DND-41 (cell line): ENCODE data around the gene TCF19.

Experiments
- ATAC-seq: fragments of 200-7000 bp; cut with Tn5 transposase; 3 replicates; pipeline ENCODE4 v1.9.1; 2021; ENCODE audit warnings: low read depth; ENCODE audit not compliant: insufficient read depth
- DNase-seq: peaks from one replicate; pipeline ENCODE4 v3.0.0-alpha.2; 2020
- H2AFZ ChIP-seq: 2 replicates; pipeline ENCODE4 v1.6.0; 2012; ENCODE audit warnings: low read depth, low read length
- H3K27ac ChIP-seq: 2 replicates; pipeline ENCODE4 v1.5.1; 2012; ENCODE audit warnings: low read length, inconsistent platforms
- H3K27me3 ChIP-seq: fragments of 200-600 bp; sonication (generic); 2 replicates; pipeline ENCODE4 v1.6.0; 2012; ENCODE audit warnings: low read length, mild to moderate bottlenecking, inconsistent platforms; ENCODE audit not compliant: insufficient read depth, poor library complexity
- H3K36me3 ChIP-seq: 2 replicates; pipeline ENCODE4 v1.5.1; 2012; ENCODE audit warnings: low read length, inconsistent platforms; ENCODE audit not compliant: insufficient read depth
- H3K4me1 ChIP-seq: 2 replicates; pipeline ENCODE4 v1.5.1; 2012; ENCODE audit warnings: mild to moderate bottlenecking, low read length; ENCODE audit not compliant: insufficient read depth
- H3K4me2 ChIP-seq: 2 replicates; pipeline ENCODE4 v1.6.0; 2012; ENCODE audit warnings: mild to moderate bottlenecking, moderate library complexity, low read length, inconsistent platforms; ENCODE audit not compliant: insufficient read depth
- H3K4me3 ChIP-seq, 2 experiments: fragments of 200-600 bp in 1 of 2; shearing (Covaris generic) in 1 of 2; 2 replicates each; pipeline ENCODE4 v1.5.1; 2012 to 2016; ENCODE audit warnings: inconsistent platforms in 2 of 2, low read length in 2 of 2, mild to moderate bottlenecking in 2 of 2, low read depth in 1 of 2, moderate library complexity in 1 of 2
- H3K79me2 ChIP-seq: 2 replicates; pipeline ENCODE4 v1.6.0; 2012; ENCODE audit warnings: low read length, inconsistent platforms; ENCODE audit not compliant: insufficient read depth
- H3K9ac ChIP-seq: 2 replicates; pipeline ENCODE4 v1.6.0; 2012; ENCODE audit warnings: low read depth, mild to moderate bottlenecking, inconsistent platforms, low read length, moderate library complexity
- H3K9me3 ChIP-seq: 2 replicates; pipeline ENCODE4 v1.5.1; 2012; ENCODE audit warnings: low read length, moderate library complexity, mild to moderate bottlenecking, inconsistent platforms; ENCODE audit not compliant: insufficient read depth, severe bottlenecking
- H4K20me1 ChIP-seq: 2 replicates; pipeline ENCODE4 v1.6.0; 2012; ENCODE audit warnings: low read length; ENCODE audit not compliant: insufficient read depth
- EZH2 ChIP-seq: IDR thresholded peaks from 3 replicates; pipeline ENCODE4 v1.6.1; 2012; ENCODE audit warnings: borderline replicate concordance, low read depth, mild to moderate bottlenecking, moderate library complexity, low read length, inconsistent platforms; ENCODE audit not compliant: severe bottlenecking
- TF ChIP-seq, protein P1 (sequence below): IDR thresholded peaks from 2 replicates; pipeline ENCODE4 v1.5.1; 2012; ENCODE audit warnings: borderline replicate concordance, low read length, moderate library complexity, mild to moderate bottlenecking; ENCODE audit not compliant: poor library complexity, severe bottlenecking; ENCODE audit errors: extremely low read depth

Gene TCF19

DNA sequence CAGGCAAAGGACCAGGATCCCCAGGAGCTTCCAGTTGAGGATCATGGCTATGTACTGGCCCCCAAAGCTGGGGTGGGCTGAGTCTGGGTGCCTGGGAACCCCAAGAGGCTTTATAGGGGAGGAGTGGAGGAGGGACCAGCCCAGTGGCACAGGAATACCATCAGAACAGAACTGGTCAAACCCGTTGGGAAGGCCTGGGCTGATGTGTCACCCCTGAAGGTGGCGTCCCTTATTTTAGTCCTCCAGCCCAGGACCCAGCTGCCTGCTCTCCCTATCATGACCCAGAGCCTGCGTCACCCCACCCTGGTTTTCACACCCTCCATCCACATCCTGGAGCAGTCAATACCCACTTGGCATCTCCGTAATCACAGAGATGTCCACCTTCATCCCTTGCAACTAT, 19.4 kb upstream of the TCF19 start, which contains the start of gene PSORS1C2:
PSORS1C2 (minus strand) TSS at position 85 of the 400 bp plus-strand sequence; CDS start at position 45, 40 bp downstream.
- Histone ChIP-seq H3K27ac (no peak within 1 kb of the TSS), H3K79me2 (no peaks in the 10 kb centered on the region), H3K4me2 (peak within 1 kb of the TSS; percentile 54), H2AFZ (peak within 1 kb of the TSS; percentile 62), H3K36me3 (peaks cover 13% of the 10 kb centered on the region), H3K9me3 (no peaks in the 10 kb centered on the region), H3K9ac (peak within 1 kb of the TSS; percentile 21; the same call in 1 of the 2 replicates), H3K4me1 (peaks cover 6% of the 10 kb centered on the region), H3K27me3 (no peaks in the 10 kb centered on the region), H4K20me1 (no peaks in the 10 kb centered on the region), H3K4me3 (no peak within 1 kb of the TSS)
- DNase-seq (no peak), ATAC-seq (no peak)
- no peak for TF ChIP-seq EZH2
- TF ChIP-seq, protein P1, sequence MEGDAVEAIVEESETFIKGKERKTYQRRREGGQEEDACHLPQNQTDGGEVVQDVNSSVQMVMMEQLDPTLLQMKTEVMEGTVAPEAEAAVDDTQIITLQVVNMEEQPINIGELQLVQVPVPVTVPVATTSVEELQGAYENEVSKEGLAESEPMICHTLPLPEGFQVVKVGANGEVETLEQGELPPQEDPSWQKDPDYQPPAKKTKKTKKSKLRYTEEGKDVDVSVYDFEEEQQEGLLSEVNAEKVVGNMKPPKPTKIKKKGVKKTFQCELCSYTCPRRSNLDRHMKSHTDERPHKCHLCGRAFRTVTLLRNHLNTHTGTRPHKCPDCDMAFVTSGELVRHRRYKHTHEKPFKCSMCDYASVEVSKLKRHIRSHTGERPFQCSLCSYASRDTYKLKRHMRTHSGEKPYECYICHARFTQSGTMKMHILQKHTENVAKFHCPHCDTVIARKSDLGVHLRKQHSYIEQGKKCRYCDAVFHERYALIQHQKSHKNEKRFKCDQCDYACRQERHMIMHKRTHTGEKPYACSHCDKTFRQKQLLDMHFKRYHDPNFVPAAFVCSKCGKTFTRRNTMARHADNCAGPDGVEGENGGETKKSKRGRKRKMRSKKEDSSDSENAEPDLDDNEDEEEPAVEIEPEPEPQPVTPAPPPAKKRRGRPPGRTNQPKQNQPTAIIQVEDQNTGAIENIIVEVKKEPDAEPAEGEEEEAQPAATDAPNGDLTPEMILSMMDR = no peak

DNA sequence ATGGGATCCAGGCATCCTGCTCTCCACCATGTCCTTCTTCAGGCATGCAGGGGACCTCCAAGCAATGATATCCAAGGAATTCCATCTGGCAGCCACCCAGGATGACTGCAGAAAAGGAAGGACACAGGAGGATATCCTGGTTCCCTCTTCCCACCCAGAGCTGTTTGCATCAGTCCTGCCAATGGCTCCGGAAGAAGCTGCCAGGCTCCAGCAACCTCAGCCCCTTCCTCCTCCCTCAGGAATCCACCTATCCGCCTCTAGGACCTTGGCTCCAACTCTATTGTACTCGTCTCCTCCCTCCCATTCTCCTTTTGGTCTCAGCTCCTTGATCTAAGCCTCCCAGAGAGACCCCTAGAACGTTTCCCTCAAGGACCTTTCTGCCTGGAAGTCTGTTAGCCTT, 18.8 kb upstream of the TCF19 start:
- Histone ChIP-seq H3K36me3 (peaks cover 20% of the 10 kb centered on the region), H2AFZ (no peak overlapping the region)
- DNase-seq = no peak

DNA sequence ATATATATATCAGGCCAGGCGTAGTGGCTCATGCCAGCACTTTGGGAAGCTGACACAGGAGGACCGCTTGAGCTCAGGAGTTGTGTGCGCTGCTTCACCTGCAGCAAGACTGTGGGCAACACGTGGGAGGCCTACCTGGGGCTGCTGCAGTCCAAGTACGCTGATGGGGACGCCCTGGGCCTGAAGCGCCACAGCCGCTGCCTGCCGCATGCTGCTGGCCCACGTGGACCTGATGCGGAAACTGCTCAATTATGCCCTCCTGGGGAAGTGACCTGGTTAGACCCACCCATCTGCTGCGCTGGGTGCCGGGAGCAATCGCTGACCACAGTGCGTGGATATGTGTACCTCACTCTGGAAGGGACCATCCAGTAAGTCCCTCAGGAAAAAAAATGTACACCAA, 17.7 kb upstream of the TCF19 start:
- ATAC-seq = no peak
- H3K36me3 ChIP-seq = peaks cover 30% of the 10 kb centered on the region
- H4K20me1 ChIP-seq = no peaks in the 10 kb centered on the region

More for the DNA sequence above, 18.8 kb upstream of the TCF19 start:
- no peak overlapping the region for H3K4me3 ChIP-seq
- no peaks in the 10 kb centered on the region for H4K20me1 ChIP-seq
- no peak overlapping the region for H3K9ac ChIP-seq
- H3K27me3 ChIP-seq = no peaks in the 10 kb centered on the region
- TF ChIP-seq, protein P1 = no peak
- no peak for TF ChIP-seq EZH2
- H3K27ac ChIP-seq = no peak overlapping the region
- ATAC-seq = no peak
- H3K79me2 ChIP-seq = no peaks in the 10 kb centered on the region
- H3K9me3 ChIP-seq = no peaks in the 10 kb centered on the region
- H3K4me1 ChIP-seq = peaks cover 6% of the 10 kb centered on the region
- H3K4me2 ChIP-seq = no peak overlapping the region

More for the DNA sequence above, 17.7 kb upstream of the TCF19 start:
- no peak for DNase-seq
- H3K4me1 ChIP-seq = peaks cover 6% of the 10 kb centered on the region
- TF ChIP-seq EZH2 = no peak
- TF ChIP-seq, protein P1 = no peak
- H2AFZ ChIP-seq = no peak overlapping the region
- no peak overlapping the region for H3K4me2 ChIP-seq
- no peaks in the 10 kb centered on the region for H3K79me2 ChIP-seq
- no peak overlapping the region for H3K27ac ChIP-seq
- H3K27me3 ChIP-seq = no peaks in the 10 kb centered on the region
- H3K4me3 ChIP-seq = no peak overlapping the region
- no peak overlapping the region for H3K9ac ChIP-seq
- H3K9me3 ChIP-seq = no peaks in the 10 kb centered on the region
